IMR-90 (cell line): ENCODE measurements around the gene RAB20.

Experiments
- CTCF ChIP-seq: conservative IDR thresholded peaks from 2 replicates; pipeline ENCODE4 v1.5.1; 2012; ENCODE audit warnings: mild to moderate bottlenecking, low read depth, low read length, improper control_type of control experiment
- MAZ ChIP-seq: IDR thresholded peaks from 2 replicates; pipeline ENCODE4 v1.6.1; 2012; ENCODE audit warnings: low read depth, mild to moderate bottlenecking, low read length, improper control_type of control experiment, moderate library complexity, borderline replicate concordance
- RAD21 ChIP-seq: IDR thresholded peaks from 2 replicates; pipeline ENCODE4 v1.6.1; 2012; ENCODE audit warnings: low read length, improper control_type of control experiment

- TF ChIP-seq CTCF, result no peak
- no peak for TF ChIP-seq MAZ
- TF ChIP-seq RAD21, result no peak
These were observed 12.6 kb upstream of the RAB20 start for GRCh38 chr13:110574161-110574560.
